HG03196 (cell line): ENCODE results near the gene GARIN1A.
"Not testable (repeated sequence)": the region's sequence is repeated elsewhere in the genome, so short reads cannot be mapped to it uniquely, and the experiment has no call there.

Experiments
- ATAC-seq: cut with Tn5 transposase; IDR thresholded peaks from one replicate; pipeline ENCODE4 v1.9.1; 2021; ENCODE audit not compliant: unreplicated experiment

GARIN1A gene

GRCh38 chr7:128681794-128682537, 9.9 kb downstream of the GARIN1A start:
- no peak for ATAC-seq

- not testable (repeated sequence) for ATAC-seq
Observed at GRCh38 chr7:128683270-128683669, 11.2 kb downstream of the GARIN1A start.

GRCh38 chr7:128683738-128684137, 11.6 kb downstream of the GARIN1A start:
- not testable (repeated sequence) for ATAC-seq

DNA sequence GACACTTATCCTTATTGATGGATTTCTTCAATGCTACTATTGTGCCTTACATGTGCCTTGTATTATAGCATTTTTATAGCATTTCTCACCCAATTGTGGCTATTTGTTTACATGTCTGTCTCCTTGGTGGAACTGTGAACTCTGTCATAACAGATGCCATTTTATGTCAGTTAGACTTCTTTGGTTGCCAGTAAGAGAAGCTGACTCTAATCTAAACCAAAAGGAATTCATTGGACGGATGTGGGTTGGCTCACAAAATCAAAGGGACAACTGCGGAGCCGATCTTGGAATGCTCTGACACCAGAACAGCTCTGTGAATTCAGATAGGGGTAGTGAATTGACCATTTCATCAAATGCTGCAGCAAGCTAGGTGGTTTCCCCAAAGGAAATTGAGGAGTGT, 15.0 kb downstream of the GARIN1A start:
- no peak for ATAC-seq

DNA sequence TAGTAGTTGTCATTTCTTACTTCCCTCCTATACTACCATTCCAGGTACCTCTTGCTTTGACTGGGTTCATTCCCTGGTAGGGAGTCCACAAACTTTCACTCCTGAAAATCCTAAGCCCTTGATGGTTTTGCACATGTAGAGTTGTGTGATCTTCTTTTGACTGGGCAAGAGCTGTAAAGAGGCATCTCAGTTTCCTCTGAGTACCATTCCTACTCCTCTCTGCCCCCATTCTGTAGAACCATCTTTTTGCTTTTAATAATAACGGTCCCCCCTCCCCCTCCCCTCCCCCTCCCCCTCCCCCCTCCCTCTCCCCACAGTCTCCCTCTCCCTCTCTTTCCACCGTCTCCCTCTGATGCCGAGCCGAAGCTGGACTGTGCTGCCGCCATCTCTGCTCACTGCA, 16.4 kb downstream of the GARIN1A start:
- ATAC-seq, result no peak

DNA sequence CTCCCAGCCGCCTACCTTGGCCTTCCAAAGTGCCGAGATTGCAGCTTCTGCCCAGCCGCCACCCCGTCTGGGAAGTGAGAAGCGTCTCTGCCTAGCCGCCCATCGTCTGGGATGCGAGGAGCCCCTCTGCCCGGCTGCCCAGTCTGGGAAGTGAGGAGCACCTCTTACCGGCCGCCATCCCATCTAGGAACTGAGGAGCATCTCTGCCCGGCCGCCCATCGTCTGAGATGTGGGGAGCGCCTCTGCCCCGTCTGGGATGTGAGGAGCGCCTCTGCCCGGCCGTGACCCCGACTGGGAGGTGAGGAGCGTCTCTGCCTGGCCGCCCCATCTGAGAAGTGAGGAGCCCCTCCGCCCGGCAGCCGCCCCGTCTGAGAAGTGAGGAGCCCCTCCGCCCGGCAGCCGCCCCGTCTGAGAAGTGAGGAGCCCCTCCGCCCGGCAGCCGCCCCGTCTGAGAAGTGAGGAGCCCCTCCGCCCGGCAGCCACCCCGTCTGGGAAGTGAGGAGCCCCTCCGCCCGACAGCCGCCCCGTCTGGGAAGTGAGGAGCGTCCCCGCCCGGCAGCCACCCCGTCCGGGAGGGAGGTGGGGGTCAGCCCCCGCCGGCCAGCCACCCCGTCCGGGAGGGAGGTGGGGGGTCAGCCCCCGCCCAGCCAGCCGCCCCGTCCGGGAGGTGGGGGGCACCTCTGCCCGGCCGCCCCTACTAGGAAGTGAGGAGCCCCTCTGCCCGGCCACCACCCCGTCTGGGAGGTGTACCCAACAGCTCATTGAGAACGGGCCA, 17.3 kb downstream of the GARIN1A start:
- not testable (repeated sequence) for ATAC-seq

DNA sequence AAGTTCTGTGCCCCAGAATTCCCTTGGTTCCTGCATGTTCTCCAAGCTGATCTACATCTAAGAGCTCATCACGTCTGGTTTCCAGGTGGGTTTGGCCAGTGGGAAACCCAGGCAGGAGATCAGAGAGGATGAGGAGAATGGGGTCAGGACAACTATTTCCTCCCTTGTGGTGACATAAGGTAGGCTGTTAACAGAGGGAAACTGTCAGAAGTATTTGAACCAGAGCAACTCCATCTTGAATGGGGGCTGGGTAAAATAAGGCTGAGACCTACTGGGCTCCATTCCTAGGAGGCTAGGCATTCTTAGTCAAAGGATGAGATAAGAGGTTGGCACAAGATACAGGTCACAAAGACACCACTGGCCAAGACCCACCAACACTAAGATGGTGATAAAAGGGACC, 19.1 kb downstream of the GARIN1A start:
- ATAC-seq, result no peak

- ATAC-seq, result no peak
Observed at GRCh38 chr7:128692623-128693270, 20.7 kb downstream of the GARIN1A start.

DNA sequence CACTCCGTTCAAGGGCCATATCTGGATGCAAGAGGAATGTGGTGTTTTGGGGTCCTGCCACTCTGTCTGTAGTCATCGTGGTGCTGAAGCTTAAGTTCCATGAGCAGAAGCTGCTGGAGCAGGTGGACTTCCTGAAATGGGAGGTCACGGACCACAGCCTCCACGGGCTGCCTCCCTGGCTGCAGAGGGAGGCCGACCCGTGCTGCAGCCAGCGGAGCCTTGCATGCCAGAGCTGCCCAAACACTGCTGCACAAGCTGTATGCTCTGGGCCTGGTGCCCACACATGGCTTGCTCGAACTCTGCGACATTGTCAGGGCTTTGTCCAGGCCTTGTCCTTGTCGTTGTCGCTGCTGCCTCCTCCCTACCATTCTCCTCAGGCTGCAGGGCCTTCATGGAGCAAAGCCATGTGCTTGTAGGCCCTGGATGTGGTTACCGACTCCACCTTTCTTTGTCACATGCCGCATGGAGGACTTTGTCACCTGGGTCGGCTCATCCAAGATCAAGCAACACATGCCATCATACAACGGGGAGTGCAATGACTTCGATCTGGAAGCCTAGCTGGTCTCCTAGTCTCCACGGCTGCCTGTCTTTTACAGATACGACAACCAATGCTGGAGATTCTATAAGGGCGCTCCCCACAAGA, 21.4 kb downstream of the GARIN1A start:
- ATAC-seq, result no peak

DNA sequence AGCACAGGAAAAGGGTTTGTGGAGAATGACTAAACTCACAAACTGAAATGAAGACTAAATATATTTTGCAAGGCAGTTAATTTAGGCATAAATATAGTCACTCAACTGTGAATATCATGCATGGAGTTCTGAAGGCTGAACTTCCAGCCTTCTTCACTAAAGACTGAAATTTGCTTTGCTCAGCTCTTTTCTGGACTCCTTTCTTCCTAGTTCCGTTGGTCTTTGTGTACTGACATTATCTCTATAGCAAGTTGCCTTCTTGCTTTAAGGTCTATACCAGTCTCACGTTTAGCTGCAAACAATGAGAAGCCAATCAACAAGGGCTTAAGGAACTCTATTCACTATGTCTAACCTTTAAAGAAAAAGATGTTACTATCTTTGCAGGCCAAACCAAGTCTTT, 22.6 kb downstream of the GARIN1A start:
- no peak for ATAC-seq

GRCh38 chr7:128697302-128697905, 25.3 kb downstream of the GARIN1A start:
- no peak for ATAC-seq

- ATAC-seq, result no peak
Observed at GRCh38 chr7:128699196-128699712, 27.2 kb downstream of the GARIN1A start.

- no peak for ATAC-seq
Observed at GRCh38 chr7:128699895-128700294, 27.8 kb downstream of the GARIN1A start.

GRCh38 chr7:128701062-128701785, 29.1 kb downstream of the GARIN1A start:
- no peak for ATAC-seq

DNA sequence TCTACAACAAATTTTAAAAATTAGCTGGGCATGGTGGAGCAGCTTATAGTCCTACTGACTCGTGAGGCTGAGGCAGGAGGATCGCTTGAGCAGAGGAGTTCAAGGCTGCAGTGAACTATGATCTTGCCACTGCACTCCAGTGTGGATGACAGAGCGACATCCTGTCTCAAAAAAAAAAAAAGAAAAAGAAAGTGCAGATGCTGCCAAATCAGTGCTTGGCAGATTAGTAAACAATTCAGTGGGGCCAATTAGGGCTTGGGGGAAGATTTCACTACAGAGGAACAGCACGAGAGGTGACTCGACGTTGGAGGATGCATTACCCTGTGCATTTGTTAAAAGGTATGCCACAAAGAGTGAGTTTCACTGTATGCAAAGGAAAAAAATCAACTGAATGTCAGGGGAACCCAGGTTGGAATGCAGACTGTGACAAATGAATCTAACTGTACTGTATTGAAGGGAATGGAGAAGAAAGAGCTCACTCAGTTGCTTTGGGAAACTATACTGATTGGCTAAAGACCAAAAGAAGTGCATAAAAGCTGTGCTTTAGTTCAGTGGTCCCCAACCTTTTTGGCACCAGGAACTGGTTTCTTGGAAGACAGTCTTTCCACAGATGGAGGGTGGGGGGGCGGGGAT, 31.6 kb downstream of the GARIN1A start:
- no peak for ATAC-seq

DNA sequence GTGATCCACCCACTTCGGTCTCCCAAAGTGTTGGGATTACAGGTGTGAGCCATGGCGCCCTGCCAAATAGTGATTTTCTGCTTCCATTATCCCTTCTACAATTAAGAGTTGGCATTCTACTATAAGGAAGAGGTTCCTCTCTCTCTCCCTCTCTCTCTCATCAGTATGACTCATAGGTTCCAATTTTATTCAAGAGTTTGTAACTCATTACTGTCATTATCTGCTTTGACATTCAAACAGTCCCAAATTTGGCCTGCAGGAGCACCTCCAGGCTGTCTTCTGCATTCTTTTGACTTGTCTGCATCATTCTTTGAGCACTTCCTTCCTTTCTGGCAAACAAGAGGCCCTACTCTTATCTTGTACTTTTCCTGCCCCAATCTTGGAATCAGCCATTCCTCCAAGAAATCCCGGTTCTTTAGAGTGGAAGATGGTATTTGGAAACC, 33.8 kb downstream of the GARIN1A start:
- ATAC-seq, result no peak

- ATAC-seq, result no peak
Observed at GRCh38 chr7:128707752-128708151, 35.7 kb downstream of the GARIN1A start.

GRCh38 chr7:128708235-128708634, 36.1 kb downstream of the GARIN1A start:
- no peak for ATAC-seq

DNA sequence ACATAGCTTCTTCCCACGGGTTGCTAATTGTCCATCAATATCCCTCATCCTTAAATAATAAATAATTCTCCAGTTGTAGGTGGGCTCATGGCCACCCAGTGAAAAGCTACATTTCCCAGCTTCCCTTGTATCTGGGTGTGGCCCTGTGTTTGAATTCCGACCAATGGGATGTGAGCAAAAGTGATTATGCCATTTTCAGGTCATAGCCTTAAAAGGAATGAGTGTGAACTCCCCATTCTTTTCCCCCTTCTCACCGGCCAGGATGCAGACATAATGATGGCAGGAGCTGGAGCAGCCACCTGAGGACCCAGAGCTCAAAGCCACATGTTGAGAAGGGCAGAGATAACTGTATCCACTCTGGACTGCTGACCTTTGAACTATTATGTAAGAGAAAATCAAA, 36.7 kb downstream of the GARIN1A start:
- ATAC-seq, result no peak

DNA sequence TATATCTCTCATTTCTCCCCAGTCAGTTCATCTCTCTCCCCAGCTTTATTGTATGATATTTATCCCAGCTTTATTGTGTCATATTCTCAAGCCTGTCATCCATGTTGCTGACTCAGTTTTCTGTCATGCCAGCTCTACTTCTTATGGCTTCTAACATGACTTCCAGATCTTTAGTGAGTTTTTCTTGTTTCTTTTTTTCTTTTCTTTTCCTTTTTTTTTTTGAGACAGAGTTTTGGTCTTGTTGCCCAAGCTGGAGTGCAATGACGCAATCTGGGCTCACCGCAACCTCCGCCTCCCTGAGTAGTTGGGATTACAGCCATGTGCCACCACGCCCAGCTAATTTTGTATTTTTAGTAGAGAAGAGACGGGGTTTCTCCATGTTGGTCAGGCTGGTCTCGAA, 38.4 kb downstream of the GARIN1A start:
- no peak for ATAC-seq
